ENCODE measurements around the gene UBA5. TPM values are rescaled to one million over a fixed set of nuclear protein-coding genes. Genes with fewer than 3 reads are reported as not detected.

UBA5 gene
- total RNA-seq, 1 experiment from 2014 or later, result 38.6 TPM

DNA sequence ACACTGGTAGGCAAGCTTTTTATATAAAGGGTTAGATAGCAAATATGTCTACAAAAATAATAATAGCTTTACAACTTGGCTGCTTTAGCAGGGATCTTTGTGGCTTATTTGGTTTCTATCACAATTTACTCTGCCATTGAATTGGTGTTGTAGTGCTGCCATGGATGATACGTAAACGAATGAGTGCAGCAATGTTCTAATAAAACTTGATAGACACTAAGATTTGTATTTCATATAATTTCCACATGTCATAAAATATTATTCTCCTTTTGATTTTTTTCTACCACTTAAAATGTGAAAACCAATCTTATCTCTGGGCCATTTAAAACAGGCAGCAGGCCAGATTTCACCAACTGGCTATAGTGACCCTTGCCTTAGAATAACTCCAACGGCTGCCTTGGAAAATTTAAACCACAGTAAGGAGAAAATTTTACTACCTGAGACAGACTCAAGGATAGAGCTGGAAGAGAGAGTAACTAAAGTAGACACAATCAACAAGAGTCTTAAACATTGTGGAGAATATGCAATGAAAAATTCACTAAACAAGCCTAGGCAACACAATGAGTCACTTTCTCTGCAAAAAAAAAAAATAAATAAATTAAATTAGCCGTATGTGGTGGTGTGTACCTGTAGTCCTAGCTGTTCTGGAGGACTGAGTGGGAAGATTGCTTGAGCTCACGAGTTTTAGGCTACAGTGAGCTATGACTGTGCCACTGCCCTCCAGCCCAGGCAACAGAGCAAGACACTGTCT lies 54.0 kb downstream of the UBA5 start (continued):
- TF ChIP-seq NFYB (CRISPR knock-in tag; conservative IDR thresholded peaks at IDR 0.05; ENCODE audit: low read depth), result no peak
- TF ChIP-seq IRF2 (CRISPR knock-in tag; IDR thresholded peaks at IDR 0.05; ENCODE audit: borderline replicate concordance, low read depth), result no peak
- TF ChIP-seq ESRRA (CRISPR knock-in tag; IDR thresholded peaks at IDR 0.05; ENCODE audit: borderline replicate concordance), result no peak

DNA sequence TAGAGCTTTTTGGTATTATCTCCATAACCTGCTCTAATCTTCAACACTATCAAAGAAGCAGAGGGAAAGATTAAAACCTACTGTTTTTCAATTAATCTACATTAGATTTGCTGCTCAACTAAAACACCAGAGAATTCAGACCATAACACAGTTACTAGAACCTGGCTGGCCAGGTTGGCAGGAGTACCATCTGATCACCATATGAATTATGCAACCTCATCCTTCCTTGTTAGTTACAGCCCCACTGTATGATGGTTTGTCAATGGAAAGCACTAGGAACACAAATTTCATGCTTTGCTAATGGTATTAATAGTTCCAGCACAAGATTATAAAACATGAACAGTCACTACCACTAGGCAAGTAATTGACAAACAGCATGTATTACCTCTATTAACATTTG lies 56.2 kb downstream of the UBA5 start:
- peaks cover 12% of the 10 kb centered on the region for H3K4me1 Mint-ChIP-seq
- H3K9me3 Mint-ChIP-seq, result no peaks in the 10 kb centered on the region
- H3K27ac Mint-ChIP-seq, result no peak overlapping the region
- no peak for ATAC-seq
- CTCF ChIA-PET, result interaction anchor here (1.6 kb wide), 1 partner anchor 15 kb away, joined by 3 read pairs; no protein-coding TSS in a partner anchor
- TF ChIP-seq, protein P1, sequence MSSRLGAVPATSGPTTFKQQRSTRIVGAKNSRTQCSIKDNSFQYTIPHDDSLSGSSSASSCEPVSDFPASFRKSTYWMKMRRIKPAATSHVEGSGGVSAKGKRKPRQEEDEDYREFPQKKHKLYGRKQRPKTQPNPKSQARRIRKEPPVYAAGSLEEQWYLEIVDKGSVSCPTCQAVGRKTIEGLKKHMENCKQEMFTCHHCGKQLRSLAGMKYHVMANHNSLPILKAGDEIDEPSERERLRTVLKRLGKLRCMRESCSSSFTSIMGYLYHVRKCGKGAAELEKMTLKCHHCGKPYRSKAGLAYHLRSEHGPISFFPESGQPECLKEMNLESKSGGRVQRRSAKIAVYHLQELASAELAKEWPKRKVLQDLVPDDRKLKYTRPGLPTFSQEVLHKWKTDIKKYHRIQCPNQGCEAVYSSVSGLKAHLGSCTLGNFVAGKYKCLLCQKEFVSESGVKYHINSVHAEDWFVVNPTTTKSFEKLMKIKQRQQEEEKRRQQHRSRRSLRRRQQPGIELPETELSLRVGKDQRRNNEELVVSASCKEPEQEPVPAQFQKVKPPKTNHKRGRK (CRISPR knock-in tag; IDR thresholded peaks at IDR 0.05; ENCODE audit: borderline replicate concordance), result no peak
- TF ChIP-seq, protein P2, sequence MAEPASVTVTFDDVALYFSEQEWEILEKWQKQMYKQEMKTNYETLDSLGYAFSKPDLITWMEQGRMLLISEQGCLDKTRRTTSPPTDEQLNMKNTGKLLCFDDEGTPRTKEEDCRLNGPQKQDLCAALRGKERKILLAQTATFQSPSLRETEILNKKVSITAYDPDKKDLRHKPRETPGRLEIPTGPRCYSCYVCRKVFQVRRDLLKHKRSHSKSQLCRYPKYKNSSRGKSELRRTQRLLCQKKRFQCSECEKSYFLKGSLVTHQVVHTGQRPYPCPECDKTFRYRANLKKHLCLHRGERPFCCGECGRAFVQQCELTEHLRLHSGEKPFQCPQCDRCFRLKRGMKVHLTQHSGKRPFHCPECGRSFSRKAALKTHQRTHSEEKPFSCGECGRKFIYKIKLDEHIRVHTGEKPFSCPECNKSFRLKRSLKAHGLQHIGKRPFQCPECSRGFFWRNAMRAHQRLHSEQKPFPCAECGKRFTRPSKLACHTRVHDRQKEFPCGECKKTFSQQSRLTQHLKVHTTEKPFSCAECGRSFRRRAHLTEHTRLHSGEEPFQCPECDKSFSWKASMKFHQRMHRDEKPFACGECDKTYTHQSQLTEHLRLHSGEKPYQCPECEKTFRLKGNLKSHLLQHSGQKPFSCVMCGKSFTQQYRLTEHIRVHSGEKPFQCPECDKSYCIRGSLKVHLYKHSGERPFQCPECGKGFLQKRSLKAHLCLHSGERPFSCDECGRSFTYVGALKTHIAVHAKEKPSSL (CRISPR knock-in tag; conservative IDR thresholded peaks at IDR 0.05), result no peak
- TF ChIP-seq TEAD4 (CRISPR knock-in tag; IDR thresholded peaks at IDR 0.05) (no peak), ZNF219 (CRISPR knock-in tag; IDR thresholded peaks at IDR 0.05; ENCODE audit: borderline replicate concordance) (no peak), GABPB1 (CRISPR knock-in tag; IDR thresholded peaks at IDR 0.05) (no peak), NR3C1 (CRISPR knock-in tag; conservative IDR thresholded peaks at IDR 0.05; ENCODE audit: low read depth) (no peak), ETV6 (CRISPR knock-in tag; IDR thresholded peaks at IDR 0.05) (no peak)
- TF ChIP-seq, protein P3, sequence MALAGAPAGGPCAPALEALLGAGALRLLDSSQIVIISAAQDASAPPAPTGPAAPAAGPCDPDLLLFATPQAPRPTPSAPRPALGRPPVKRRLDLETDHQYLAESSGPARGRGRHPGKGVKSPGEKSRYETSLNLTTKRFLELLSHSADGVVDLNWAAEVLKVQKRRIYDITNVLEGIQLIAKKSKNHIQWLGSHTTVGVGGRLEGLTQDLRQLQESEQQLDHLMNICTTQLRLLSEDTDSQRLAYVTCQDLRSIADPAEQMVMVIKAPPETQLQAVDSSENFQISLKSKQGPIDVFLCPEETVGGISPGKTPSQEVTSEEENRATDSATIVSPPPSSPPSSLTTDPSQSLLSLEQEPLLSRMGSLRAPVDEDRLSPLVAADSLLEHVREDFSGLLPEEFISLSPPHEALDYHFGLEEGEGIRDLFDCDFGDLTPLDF (CRISPR knock-in tag; IDR thresholded peaks at IDR 0.05), result no peak
- TF ChIP-seq, protein P4, sequence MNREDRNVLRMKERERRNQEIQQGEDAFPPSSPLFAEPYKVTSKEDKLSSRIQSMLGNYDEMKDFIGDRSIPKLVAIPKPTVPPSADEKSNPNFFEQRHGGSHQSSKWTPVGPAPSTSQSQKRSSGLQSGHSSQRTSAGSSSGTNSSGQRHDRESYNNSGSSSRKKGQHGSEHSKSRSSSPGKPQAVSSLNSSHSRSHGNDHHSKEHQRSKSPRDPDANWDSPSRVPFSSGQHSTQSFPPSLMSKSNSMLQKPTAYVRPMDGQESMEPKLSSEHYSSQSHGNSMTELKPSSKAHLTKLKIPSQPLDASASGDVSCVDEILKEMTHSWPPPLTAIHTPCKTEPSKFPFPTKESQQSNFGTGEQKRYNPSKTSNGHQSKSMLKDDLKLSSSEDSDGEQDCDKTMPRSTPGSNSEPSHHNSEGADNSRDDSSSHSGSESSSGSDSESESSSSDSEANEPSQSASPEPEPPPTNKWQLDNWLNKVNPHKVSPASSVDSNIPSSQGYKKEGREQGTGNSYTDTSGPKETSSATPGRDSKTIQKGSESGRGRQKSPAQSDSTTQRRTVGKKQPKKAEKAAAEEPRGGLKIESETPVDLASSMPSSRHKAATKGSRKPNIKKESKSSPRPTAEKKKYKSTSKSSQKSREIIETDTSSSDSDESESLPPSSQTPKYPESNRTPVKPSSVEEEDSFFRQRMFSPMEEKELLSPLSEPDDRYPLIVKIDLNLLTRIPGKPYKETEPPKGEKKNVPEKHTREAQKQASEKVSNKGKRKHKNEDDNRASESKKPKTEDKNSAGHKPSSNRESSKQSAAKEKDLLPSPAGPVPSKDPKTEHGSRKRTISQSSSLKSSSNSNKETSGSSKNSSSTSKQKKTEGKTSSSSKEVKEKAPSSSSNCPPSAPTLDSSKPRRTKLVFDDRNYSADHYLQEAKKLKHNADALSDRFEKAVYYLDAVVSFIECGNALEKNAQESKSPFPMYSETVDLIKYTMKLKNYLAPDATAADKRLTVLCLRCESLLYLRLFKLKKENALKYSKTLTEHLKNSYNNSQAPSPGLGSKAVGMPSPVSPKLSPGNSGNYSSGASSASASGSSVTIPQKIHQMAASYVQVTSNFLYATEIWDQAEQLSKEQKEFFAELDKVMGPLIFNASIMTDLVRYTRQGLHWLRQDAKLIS (CRISPR knock-in tag; IDR thresholded peaks at IDR 0.05; ENCODE audit: borderline replicate concordance), result no peak
- no peak for DNase-seq (ENCODE audit: low spot score)
- H3K4me3 Mint-ChIP-seq, result no peak overlapping the region
- no peaks in the 10 kb centered on the region for H3K27me3 Mint-ChIP-seq (ENCODE audit: low read depth)
- peaks cover 21% of the 10 kb centered on the region for H3K36me3 Mint-ChIP-seq
- POLR2A ChIA-PET, result no interaction called here

DNA sequence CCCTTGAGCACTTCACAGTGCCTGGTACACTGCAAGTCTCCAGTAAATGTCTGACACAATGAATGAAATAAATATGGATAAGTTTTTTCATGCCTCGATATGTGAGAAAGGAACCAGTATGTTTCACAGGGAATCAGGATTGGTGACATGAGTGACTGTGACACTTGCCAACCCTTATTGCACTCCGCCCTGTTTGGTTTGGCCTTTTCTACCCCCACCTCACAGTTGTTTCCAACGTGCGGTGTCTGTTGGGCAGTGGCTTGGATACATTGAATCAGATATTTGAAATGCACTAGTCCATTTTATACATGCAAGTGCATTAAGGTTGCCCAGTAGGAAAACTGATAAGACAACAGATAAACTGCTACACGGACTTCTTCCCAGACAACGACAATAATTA lies 60.1 kb downstream of the UBA5 start:
- Mint-ChIP-seq H3K4me3 (peak overlapping the region; percentile 91), H3K27me3 (ENCODE audit: low read depth) (no peaks in the 10 kb centered on the region), H3K4me1 (peaks cover 21% of the 10 kb centered on the region), H3K36me3 (peaks cover 15% of the 10 kb centered on the region), H3K9me3 (no peaks in the 10 kb centered on the region), H3K27ac (no peak overlapping the region)
- DNase-seq (ENCODE audit: low spot score), result no peak
- no peak for ATAC-seq
- TF ChIP-seq, protein P5, sequence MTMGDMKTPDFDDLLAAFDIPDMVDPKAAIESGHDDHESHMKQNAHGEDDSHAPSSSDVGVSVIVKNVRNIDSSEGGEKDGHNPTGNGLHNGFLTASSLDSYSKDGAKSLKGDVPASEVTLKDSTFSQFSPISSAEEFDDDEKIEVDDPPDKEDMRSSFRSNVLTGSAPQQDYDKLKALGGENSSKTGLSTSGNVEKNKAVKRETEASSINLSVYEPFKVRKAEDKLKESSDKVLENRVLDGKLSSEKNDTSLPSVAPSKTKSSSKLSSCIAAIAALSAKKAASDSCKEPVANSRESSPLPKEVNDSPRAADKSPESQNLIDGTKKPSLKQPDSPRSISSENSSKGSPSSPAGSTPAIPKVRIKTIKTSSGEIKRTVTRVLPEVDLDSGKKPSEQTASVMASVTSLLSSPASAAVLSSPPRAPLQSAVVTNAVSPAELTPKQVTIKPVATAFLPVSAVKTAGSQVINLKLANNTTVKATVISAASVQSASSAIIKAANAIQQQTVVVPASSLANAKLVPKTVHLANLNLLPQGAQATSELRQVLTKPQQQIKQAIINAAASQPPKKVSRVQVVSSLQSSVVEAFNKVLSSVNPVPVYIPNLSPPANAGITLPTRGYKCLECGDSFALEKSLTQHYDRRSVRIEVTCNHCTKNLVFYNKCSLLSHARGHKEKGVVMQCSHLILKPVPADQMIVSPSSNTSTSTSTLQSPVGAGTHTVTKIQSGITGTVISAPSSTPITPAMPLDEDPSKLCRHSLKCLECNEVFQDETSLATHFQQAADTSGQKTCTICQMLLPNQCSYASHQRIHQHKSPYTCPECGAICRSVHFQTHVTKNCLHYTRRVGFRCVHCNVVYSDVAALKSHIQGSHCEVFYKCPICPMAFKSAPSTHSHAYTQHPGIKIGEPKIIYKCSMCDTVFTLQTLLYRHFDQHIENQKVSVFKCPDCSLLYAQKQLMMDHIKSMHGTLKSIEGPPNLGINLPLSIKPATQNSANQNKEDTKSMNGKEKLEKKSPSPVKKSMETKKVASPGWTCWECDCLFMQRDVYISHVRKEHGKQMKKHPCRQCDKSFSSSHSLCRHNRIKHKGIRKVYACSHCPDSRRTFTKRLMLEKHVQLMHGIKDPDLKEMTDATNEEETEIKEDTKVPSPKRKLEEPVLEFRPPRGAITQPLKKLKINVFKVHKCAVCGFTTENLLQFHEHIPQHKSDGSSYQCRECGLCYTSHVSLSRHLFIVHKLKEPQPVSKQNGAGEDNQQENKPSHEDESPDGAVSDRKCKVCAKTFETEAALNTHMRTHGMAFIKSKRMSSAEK (CRISPR knock-in tag; IDR thresholded peaks at IDR 0.05; ENCODE audit: borderline replicate concordance), result no peak
- TF ChIP-seq IRF2 (CRISPR knock-in tag; IDR thresholded peaks at IDR 0.05; ENCODE audit: borderline replicate concordance, low read depth) (no peak), MYBL2 (CRISPR knock-in tag; IDR thresholded peaks at IDR 0.05) (no peak), ATF1 (CRISPR knock-in tag; IDR thresholded peaks at IDR 0.05) (no peak)
- TF ChIP-seq, protein P3 (CRISPR knock-in tag; IDR thresholded peaks at IDR 0.05), result no peak
- TF ChIP-seq, protein P6, sequence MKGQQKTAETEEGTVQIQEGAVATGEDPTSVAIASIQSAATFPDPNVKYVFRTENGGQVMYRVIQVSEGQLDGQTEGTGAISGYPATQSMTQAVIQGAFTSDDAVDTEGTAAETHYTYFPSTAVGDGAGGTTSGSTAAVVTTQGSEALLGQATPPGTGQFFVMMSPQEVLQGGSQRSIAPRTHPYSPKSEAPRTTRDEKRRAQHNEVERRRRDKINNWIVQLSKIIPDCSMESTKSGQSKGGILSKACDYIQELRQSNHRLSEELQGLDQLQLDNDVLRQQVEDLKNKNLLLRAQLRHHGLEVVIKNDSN (CRISPR knock-in tag; IDR thresholded peaks at IDR 0.05), result no peak
- ChIA-PET POLR2A (no interaction called here), CTCF (no interaction called here)

Data from WTC11 (cell line).